ENCODE data around the gene ETFA.
"Not testable (repeated sequence)": the region's sequence is repeated elsewhere in the genome, so short reads cannot be mapped to it uniquely, and the experiment has no call there.

The ETFA gene

DNA sequence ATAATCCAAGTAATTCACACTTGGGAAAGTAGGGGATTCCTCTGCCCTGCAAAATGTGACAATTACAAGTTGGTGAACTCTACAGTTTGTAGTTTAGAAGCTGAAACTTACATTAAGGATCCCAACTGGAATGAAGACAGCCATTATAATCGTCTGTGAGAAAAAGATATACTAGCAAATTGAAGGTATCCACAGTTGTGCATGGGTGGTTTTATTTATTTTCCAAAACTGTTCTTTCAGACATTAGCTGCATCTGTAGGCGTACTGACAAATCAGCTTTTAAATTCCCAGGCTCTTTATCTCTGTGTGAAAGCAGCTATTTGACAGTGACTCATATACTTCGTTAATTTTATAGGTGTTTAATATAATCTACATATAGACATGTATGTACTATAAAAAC lies 12.8 kb upstream of the ETFA start:
- DNase-seq = no peak

GRCh38 chr15:76321602-76322001 lies 10.3 kb upstream of the ETFA start:
- no peak for DNase-seq

DNA sequence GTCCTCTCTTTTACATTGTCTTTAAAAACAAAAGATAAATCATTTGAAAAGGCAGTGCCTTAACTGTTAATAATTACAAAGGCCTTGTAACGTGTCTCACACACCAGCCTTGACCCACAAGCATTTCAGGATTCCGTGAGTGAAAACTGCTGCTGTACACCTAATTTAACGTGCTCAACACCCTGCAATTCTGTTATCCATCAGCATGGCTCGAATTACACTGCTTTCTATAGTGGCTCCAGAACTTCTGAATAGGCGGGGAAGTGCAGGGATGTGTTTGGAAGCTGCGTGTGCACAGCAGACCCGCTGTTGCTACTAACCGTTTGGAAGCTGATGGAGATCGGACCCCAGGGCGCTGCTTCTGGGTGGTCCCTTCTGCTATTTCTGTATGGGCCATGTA lies 9.9 kb upstream of the ETFA start:
- no peak for DNase-seq

GRCh38 chr15:76320012-76320411 lies 8.7 kb upstream of the ETFA start:
- DNase-seq = no peak

DNA sequence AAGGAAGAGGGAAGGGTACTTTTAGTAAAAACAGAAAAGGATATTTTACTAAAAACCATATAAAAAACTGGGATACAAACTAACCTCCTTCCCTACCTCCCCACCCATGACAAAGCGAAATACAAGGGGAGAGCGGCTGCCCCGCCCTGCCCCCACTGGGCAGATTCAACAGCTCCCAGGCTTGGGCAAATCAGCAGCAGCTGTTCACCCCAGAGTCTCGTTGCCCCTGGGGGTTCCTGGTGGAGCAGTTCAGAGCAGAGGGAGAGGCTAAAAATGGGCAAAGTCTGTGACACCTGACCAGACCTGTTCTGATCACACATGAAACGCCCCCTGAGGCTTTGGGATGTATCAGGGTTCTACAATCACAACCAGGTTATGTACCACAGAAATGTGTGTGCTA lies 2.5 kb upstream of the ETFA start:
- DNase-seq = no peak

DNA sequence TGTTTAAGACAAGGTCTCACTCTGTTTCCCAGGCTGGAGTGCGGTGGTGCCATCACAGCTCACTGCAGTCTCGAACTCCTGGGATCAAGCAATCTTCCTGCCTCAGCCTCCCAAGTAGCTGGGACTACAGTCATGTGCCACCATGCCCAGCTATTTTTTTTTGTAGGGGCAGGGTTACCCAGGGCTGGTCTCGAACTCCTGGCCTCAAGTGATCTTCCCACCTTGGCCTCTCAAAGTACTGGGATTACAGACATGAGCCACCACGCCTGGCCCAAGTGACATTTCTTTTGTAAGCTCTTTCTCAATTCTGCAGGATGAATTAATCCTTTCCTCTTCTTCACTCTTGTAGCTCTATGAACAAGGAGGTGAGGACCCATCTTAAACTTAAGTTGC lies 1.9 kb upstream of the ETFA start:
- DNase-seq = not testable (repeated sequence)

DNA sequence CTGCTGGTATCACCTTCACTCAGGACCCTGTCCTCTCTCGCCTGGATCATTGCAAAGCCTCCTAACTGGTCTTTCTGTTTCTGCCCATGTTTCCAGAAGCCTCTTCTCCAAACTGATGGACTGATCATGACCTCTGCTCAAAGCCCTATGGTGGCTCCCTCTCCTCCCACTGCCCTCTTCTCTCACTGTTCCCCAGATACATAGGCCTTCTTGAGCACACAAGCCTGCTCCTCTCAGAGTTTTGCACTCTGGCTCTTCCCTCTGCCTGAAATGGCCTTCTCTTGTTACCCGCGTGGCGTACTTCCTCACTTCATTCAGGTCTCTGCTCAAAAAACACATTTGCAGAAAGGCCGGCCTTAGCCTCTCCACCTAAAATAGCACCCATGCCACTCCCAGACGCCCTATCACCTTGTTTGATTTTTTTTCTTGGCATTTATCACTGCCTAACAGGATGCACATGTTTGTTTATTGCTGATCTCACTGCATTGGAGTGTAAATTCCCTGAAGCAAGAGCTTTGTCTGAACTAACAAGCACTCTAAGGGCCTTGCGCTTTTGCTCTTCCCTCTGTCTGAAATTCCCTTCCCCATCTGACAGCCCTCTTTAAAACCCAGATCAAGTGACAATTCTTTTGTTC lies 1.4 kb upstream of the ETFA start:
- no peak for DNase-seq

- DNase-seq = no peak
These were observed 682 bp downstream of the ETFA start for GRCh38 chr15:76310475-76311099.

GRCh38 chr15:76309601-76310330 lies 1.5 kb downstream of the ETFA start:
- no peak for DNase-seq

GRCh38 chr15:76303909-76304308 lies 7.4 kb downstream of the ETFA start:
- DNase-seq = no peak

- no peak for DNase-seq
These were observed 11.5 kb downstream of the ETFA start for GRCh38 chr15:76299786-76300185.

- DNase-seq = no peak
These were observed 12.3 kb downstream of the ETFA start for GRCh38 chr15:76298986-76299385.

DNA sequence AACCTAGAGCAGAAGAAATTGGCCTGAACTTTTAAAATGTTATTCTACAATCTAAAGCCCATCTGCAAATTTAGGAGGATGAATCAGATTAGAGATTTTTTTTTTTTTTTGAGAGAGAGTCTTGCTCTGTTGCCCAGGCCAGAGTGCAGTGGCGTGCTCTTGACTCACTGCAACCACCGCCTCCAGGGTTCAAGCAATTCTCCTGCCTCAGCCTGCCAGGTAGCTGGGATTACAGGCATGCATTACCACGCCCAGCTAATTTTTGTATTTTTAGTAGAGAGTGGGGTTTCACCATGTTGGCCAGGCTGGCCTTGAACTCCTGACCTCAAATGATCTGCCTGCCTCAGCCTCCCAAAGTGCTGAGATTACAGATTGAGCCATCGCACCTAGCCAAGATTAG lies 13.3 kb downstream of the ETFA start:
- not testable (repeated sequence) for DNase-seq

DNA sequence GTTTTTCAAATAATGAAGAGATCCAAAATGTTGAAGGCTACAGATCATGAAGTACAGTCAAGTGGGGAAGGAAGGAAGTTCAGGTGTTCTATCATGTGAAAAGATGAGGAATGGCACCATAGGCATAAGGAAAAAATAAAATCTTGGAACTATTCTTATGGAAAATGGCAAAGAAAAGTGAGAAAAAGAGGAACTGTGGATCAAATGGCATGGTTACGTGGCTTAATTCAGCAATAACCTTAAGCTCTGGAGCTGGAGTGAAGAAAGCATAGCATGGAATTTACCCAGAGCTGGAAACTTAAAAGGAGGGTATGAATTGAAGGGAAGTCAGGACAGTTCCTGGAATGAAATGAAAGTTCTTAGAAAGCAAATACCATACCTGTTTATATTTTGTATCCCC lies 14.4 kb downstream of the ETFA start:
- no peak for DNase-seq

GRCh38 chr15:76294463-76294862 lies 16.8 kb downstream of the ETFA start:
- not testable (repeated sequence) for DNase-seq

- no peak for DNase-seq
These were observed 17.9 kb downstream of the ETFA start for GRCh38 chr15:76293361-76293760.

- DNase-seq = no peak
These were observed 21.7 kb downstream of the ETFA start for GRCh38 chr15:76289582-76289981.

DNA sequence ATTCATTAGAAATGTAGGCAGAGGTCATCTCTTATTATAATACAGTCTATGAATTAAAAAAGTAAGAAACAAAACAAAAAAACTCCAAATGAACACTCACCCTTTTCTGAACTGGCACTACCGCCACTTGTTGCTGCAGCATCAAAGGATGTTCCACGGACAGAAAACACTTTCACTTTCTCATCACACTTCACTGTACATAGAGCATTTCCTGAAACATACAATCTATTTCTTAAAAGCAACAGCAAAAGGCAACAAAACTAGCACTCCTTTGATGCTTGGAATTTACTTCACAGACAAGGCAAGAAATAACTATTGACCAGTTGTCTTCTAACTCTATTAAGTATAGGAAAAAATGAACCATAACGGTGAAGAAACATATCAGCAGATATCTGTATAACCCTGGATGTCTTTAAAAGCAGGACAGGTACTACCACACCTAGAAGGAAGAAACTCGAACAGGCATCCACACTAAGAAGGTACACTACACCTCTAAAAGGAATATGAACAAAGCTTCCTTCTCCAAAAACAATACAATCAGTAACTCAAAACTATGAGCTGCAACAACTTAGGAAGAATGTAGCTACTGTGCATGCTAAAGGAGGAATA lies 24.9 kb downstream of the ETFA start:
- DNase-seq = no peak

- no peak for DNase-seq
These were observed 25.9 kb downstream of the ETFA start for GRCh38 chr15:76285241-76285825.

DNA sequence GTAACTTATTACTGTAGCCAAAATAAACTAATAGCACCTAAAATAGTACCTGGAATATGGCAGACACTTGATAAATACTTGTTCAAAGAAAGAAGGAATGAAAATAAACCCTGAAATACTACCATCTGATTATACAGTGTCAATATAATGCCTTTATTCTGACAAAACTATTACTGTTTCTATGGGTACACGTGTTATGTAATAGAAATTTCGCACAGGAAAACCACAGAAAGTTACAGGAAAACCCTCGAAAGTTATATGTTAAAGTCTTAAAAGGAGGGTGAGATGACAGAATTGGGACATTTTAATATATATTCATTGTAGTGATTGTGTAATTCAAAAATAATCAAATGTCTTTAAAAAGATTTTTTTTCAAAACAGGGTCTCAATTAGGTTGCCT lies 28.8 kb downstream of the ETFA start:
- DNase-seq = no peak

- DNase-seq = no peak
These were observed 32.6 kb downstream of the ETFA start for GRCh38 chr15:76278651-76279050.

- no peak for DNase-seq
These were observed 36.4 kb downstream of the ETFA start for GRCh38 chr15:76274821-76275220.

GRCh38 chr15:76274226-76274625 lies 37.0 kb downstream of the ETFA start:
- DNase-seq = no peak

DNA sequence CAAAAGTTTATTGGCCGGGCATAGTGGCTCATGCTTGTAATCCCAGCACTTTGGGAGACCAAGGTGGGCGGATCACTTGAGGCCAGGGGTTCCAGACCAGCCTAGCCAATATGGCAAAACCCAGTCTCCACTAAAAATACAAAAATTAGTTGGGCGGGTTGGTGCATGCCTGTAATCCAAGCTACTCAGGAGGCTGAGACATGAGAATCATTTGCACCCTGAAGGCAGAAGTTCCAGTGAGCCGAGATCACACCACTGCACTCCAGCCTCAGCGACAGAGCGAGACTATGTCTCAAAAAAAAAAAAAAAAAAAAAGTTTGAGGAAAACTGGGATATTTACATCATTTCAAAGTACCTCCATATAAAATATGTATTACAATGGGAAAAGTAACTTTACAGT lies 40.4 kb downstream of the ETFA start:
- no peak for DNase-seq

Data from activated CD8-positive, alpha-beta memory T cell treated with anti-CD3 and anti-CD28 coated beads, Interleukin-2, amount 50 U/mL, for 48 hours (primary cell).